Left ventricle myocardium inferior (tissue), 1 donor: ENCODE measurements around the gene MMP28. TPM values are rescaled to one million over a fixed set of nuclear protein-coding genes. Genes with fewer than 3 reads are reported as not detected.

ENCODE experiments used
- DNase-seq: peaks from one replicate; pipeline ENCODE4 v3.0.0-alpha.2; 2020
- H3K27ac ChIP-seq: fragments of 200-600 bp; replicated peaks from 2 replicates; pipeline ENCODE4 v1.8.0; 2021
- H3K27me3 ChIP-seq: fragments of 200-600 bp; 2 replicates; pipeline ENCODE4 v1.8.0; 2021; ENCODE audit warnings: low read depth
- H3K36me3 ChIP-seq: fragments of 200-600 bp; 2 replicates; pipeline ENCODE4 v1.8.0; 2021
- H3K4me1 ChIP-seq: fragments of 200-600 bp; 2 replicates; pipeline ENCODE4 v1.8.0; 2021
- H3K4me3 ChIP-seq: fragments of 200-600 bp; 2 replicates; pipeline ENCODE4 v1.8.0; 2021; ENCODE audit warnings: mild to moderate bottlenecking, moderate library complexity
- H3K9me3 ChIP-seq: fragments of 200-600 bp; replicated peaks from 2 replicates; pipeline ENCODE4 v1.8.0; 2021
- CTCF ChIP-seq: fragments of 200-600 bp; IDR thresholded peaks from 2 replicates; pipeline ENCODE4 v1.8.0; 2021; ENCODE audit warnings: antibody characterized with exemption, mild to moderate bottlenecking, borderline replicate concordance
- intact Hi-C: fragments of 100-400 bp; cut with micrococcal nuclease; formaldehyde crosslinking; loops from one replicate; pipeline ENCODE4 v1.11.0; 2022
- total RNA-seq: library from RNA; stranded (reverse); fragmentation: NEBNext Ultra II Directional; extraction: Animal tissue kit (Norgen Biotek cat#: 25700); gene quantifications from one replicate; pipeline ENCODE4 v1.2.1, GENCODE V29; 2021
- donor health status: DM: no; HTN: yes; CAD: no; lungs with severe emphysema.

Gene MMP28
- total RNA-seq, 1 donor from 2014 or later: 3.0 TPM

DNA sequence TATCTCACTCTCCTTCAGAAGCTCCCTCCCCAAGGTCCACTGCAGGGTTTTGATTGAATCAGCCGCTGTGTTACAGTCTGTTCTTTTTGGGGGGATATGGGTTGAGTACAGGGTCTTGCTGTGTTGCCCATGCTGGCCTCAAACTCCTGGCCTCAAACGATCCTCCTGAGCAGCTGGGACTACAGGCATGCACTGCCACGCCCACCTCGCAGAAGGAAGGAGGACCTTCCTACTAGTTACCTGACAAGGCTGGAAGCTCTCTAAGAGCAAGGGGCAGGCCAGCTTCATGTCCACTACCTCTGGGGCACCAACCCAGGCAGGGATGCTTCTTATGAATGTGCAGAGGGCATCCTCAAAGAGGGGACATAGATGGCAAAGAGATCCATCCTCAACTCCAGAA lies 1.9 kb upstream of the MMP28 start:
- Histone ChIP-seq H3K27ac (no peak overlapping the region), H3K27me3 (peaks cover 47% of the 10 kb centered on the region), H3K36me3 (no peaks in the 10 kb centered on the region), H3K4me1 (peaks cover 50% of the 10 kb centered on the region), H3K4me3 (no peak overlapping the region), H3K9me3 (no peaks in the 10 kb centered on the region)
- no peak for DNase-seq
- TF ChIP-seq CTCF: no peak
- intact Hi-C loops: no loop called here

DNA sequence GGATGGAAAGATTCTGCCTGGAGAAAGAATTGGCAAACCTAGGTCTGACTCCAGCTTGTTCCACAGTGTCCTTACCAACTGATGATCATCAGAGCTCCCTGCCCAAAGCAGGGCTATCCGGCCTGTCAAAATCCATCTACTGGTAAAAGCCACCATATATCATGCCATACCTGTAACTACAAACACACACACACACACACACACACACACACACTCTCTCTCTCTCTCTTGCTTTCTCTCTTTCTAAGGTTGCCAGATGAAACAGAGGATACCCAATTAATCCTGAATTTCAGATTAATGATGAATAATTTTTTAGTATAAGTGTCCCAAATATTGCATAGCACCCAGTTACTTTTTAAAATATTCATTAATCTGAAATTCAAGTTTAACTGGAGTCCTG lies 1.5 kb upstream of the MMP28 start:
- Histone ChIP-seq H3K4me3 (no peak overlapping the region), H3K27ac (no peak overlapping the region), H3K9me3 (peaks cover 3% of the 10 kb centered on the region), H3K4me1 (peaks cover 46% of the 10 kb centered on the region), H3K27me3 (peaks cover 47% of the 10 kb centered on the region), H3K36me3 (no peaks in the 10 kb centered on the region)
- intact Hi-C loops: no loop called here
- TF ChIP-seq CTCF: no peak
- no peak for DNase-seq

DNA sequence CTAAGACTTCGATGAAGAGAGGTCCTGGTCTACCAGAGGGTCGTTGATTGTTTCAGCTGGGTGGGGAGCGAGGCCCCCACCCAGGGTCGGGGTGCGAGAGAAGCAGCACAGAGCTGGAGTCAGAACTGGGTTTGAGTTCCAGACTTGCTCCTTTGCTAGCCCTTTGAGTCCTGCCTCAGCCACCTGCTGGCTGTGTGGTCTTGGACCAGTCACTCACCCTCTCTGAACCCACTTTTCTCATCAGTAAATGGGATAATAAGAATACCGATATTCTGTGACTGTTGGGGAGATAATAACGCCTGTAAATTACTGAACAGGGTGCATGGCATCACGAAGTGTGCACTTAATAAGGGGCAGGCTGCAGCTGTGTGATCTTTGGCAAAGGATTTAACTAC lies 427 bp upstream of the MMP28 start:
- no peaks in the 10 kb centered on the region for H3K36me3 ChIP-seq
- intact Hi-C loops: no loop called here
- peaks cover 6% of the 10 kb centered on the region for H3K9me3 ChIP-seq
- H3K27ac ChIP-seq: peak overlapping the region; percentile 50
- H3K4me1 ChIP-seq: peaks cover 35% of the 10 kb centered on the region
- H3K27me3 ChIP-seq: peaks cover 47% of the 10 kb centered on the region
- peak overlapping the region; percentile 78 for H3K4me3 ChIP-seq
- no peak for TF ChIP-seq CTCF
- no peak for DNase-seq

GRCh38 chr17:35793257-35793656 lies 2.2 kb downstream of the MMP28 start:
- Histone ChIP-seq H3K4me1 (peaks cover 18% of the 10 kb centered on the region), H3K9me3 (peaks cover 6% of the 10 kb centered on the region), H3K4me3 (no peak overlapping the region), H3K27me3 (peaks cover 47% of the 10 kb centered on the region), H3K27ac (no peak overlapping the region), H3K36me3 (no peaks in the 10 kb centered on the region)
- no peak for TF ChIP-seq CTCF
- intact Hi-C loops: no loop called here
- no peak for DNase-seq

DNA sequence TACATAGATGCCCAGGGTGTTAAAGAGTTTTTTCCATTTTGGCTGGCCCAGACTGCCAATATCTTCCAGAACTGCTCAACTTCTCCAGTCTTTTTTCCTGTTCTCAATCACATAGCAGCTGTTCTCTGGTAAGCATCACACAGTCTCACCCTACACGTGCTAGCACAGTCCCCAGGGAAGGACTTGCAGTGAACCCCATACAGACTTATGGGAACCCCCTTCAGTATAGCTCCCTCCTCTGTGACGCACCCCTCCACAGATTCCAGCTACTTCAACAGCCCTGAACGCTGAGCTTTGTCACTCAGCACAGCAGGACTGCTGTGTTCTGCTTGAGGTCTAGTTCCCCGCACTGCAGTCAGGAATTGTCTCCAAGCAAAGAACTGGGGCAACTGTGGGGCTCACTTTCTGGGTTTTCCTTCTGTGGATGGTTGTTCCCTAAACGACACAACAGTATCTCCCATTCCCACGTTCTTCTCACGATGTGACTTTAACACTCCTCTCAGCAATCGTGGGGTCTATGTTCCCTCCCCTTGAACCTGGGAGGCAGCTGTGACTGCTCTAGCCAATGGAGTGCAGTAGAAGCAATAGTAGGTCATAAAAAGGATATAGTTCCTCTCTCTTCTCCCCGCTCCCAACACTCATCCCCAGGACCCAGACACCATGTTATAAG lies 3.6 kb downstream of the MMP28 start:
- intact Hi-C loops: no loop called here
- DNase-seq: no peak
- H3K4me3 ChIP-seq: no peak overlapping the region
- H3K36me3 ChIP-seq: no peaks in the 10 kb centered on the region
- peaks cover 6% of the 10 kb centered on the region for H3K9me3 ChIP-seq
- no peak for TF ChIP-seq CTCF
- H3K27ac ChIP-seq: no peak overlapping the region
- H3K4me1 ChIP-seq: peaks cover 18% of the 10 kb centered on the region
- H3K27me3 ChIP-seq: peaks cover 37% of the 10 kb centered on the region
